HepG2 (cell line): ENCODE results near the gene P2RX6. TPM values are rescaled to one million over a fixed set of nuclear protein-coding genes. Genes with fewer than 3 reads are reported as not detected.

Source experiments
- ATAC-seq: fragments of 200-7000 bp; cut with Tn5 transposase; 3 replicates; pipeline ENCODE4 v1.9.1; 2020; ENCODE audit warnings: mild to moderate bottlenecking, moderate library complexity
- BruUV-seq: library from RNA; stranded (reverse); fragments of 400-500 nt; replicated peaks from 2 replicates; lab custom pipeline; 2021; lab: Mats Ljungman, UMichigan
- CTCF ChIA-PET: fragments of 300-600 bp; formaldehyde crosslinking; extraction: SDS; loops from one replicate; lab custom pipeline; 2021; ENCODE audit warnings: low total read pairs, inconsistent platforms, low intra/inter-chr PET ratio; lab: Yijun Ruan, JAX
- POLR2A ChIA-PET: fragments of 350-600 bp; sonication (Branson Sonifier 250); formaldehyde crosslinking; loops from one replicate; lab custom pipeline; 2020; ENCODE audit warnings: antibody characterized with exemption, inconsistent platforms; lab: Yijun Ruan, JAX
- DNase-seq: peaks from one replicate; pipeline ENCODE4 v3.0.0-alpha.2; 2015; ENCODE audit warnings: low spot score
- FAIRE-seq: peaks from 3 replicates; lab custom pipeline; 2011; peaks lifted over from hg19 to GRCh38; lab: Jason Lieb, UNC
- H2AFZ ChIP-seq: one replicate; pipeline ENCODE4 v1.6.1; 2011; ENCODE audit warnings: low read length, inconsistent platforms
- H3K27ac ChIP-seq: fragments of 300-600 bp; 3 replicates; pipeline ENCODE4 v1.8.0; 2011; ENCODE audit warnings: mixed run types, mild to moderate bottlenecking, mixed read lengths, low read length, inconsistent platforms; ENCODE audit not compliant: insufficient read depth; ENCODE audit errors: extremely low read length
- H3K27me3 ChIP-seq, 2 experiments: fragments of 200-600 bp in 1 of 2; 2 replicates in 1 of 2; 3 replicates in 1 of 2; pipeline versions ENCODE4 v1.6.0 to v1.8.0; 2011; ENCODE audit warnings: low read length in 2 of 2, mild to moderate bottlenecking in 2 of 2, moderate library complexity in 2 of 2, inconsistent platforms in 1 of 2; ENCODE audit not compliant: insufficient read depth in 2 of 2, control insufficient read depth in 1 of 2
- H3K36me3 ChIP-seq, 2 experiments: fragments of 200-600 bp in 1 of 2; replicated peaks in 1 of 2; 2 replicates in 1 of 2; 3 replicates in 1 of 2; pipeline versions ENCODE4 v1.5.1 to v1.8.0; 2011; ENCODE audit warnings: low read length in 2 of 2, inconsistent platforms in 1 of 2; ENCODE audit not compliant: insufficient read depth in 2 of 2, control insufficient read depth in 1 of 2
- H3K4me1 ChIP-seq: 2 replicates; pipeline ENCODE4 v1.5.1; 2012; ENCODE audit warnings: low read length, inconsistent platforms; ENCODE audit not compliant: insufficient read depth
- H3K4me2 ChIP-seq: 2 replicates; pipeline ENCODE4 v1.6.0; 2011; ENCODE audit warnings: low read depth, low read length, inconsistent platforms
- H3K4me3 ChIP-seq, 3 experiments: fragments of 200-600 bp in 1 of 3; sonication (generic), shearing (Covaris generic) in 1 of 3; replicated peaks in 1 of 3; 2 replicates each; pipeline ENCODE4 v1.5.1; 2011 to 2016; ENCODE audit warnings: low read length in 3 of 3, inconsistent platforms in 2 of 3, low read depth in 2 of 3, mild to moderate bottlenecking in 2 of 3, control low read depth in 1 of 3, mixed read lengths in 1 of 3; ENCODE audit not compliant: insufficient read depth in 1 of 3
- H3K79me2 ChIP-seq: one replicate; pipeline ENCODE4 v1.6.1; 2011; ENCODE audit warnings: low read length, inconsistent platforms; ENCODE audit not compliant: insufficient read depth
- H3K9ac ChIP-seq: 2 replicates; pipeline ENCODE4 v1.6.0; 2011; ENCODE audit warnings: mild to moderate bottlenecking, low read depth, low read length, inconsistent platforms; ENCODE audit not compliant: insufficient read depth
- H3K9me3 ChIP-seq: 2 replicates; pipeline ENCODE4 v1.5.1; 2012; ENCODE audit warnings: mild to moderate bottlenecking, low read length
- H4K20me1 ChIP-seq: 2 replicates; pipeline ENCODE4 v1.6.0; 2011; ENCODE audit warnings: inconsistent platforms, mild to moderate bottlenecking, low read length, moderate library complexity; ENCODE audit not compliant: insufficient read depth
- ARID4A ChIP-seq: sonication (generic); formaldehyde crosslinking; IDR thresholded peaks from 2 replicates; pipeline ENCODE4 v1.5.0; 2020; ENCODE audit warnings: mild to moderate bottlenecking, missing genetic modification reagents, borderline replicate concordance
- MAFK ChIP-seq, 2 experiments: IDR thresholded peaks in 1 of 2; conservative IDR thresholded peaks in 1 of 2; 2 replicates each; pipeline ENCODE4 v1.6.1; 2011; ENCODE audit warnings: improper control_type of control experiment in 2 of 2, low read length in 2 of 2
- MEF2D ChIP-seq: sonication (generic); formaldehyde crosslinking; IDR thresholded peaks from 2 replicates; pipeline ENCODE4 v1.5.1; 2020; ENCODE audit warnings: mild to moderate bottlenecking, missing genetic modification reagents
- SYNCRIP ChIP-seq: fragments of 200-400 bp; formaldehyde crosslinking; IDR thresholded peaks from 2 replicates; pipeline ENCODE4 v1.6.1; 2018; ENCODE audit warnings: mild to moderate bottlenecking, low read depth, low read length; ENCODE audit not compliant: insufficient read depth
- ZNF850 ChIP-seq: sonication (generic); formaldehyde crosslinking; conservative IDR thresholded peaks from 2 replicates; pipeline ENCODE4 v1.9.0; 2021; ENCODE audit warnings: mild to moderate bottlenecking, missing genetic modification reagents
- WGBS: methylation state at CpG from one replicate; pipeline ENCODE4 v1.1.6; 2017; ENCODE audit warnings: low lambda C conversion rate; 5-methylcytosine and 5-hydroxymethylcytosine counted together
- in situ Hi-C: cut with HindIII; loops from 2 replicates; pipeline ENCODE4 v1.10.0; 2017; ENCODE audit warnings: low pct_unique_long_range_greater_than_20kb; ENCODE audit not compliant: extremely low pct_ligation_motif_present
- intact Hi-C: fragments of 100-400 bp; cut with micrococcal nuclease; formaldehyde crosslinking; loops from one replicate; pipeline ENCODE4 v1.10.0; 2022; ENCODE audit not compliant: unreplicated experiment
- polyA plus RNA-seq, 8 experiments: library from polyadenylated mRNA; depleted of rRNA in 3 of 8; stranded (reverse) in 7 of 8; unstranded in 1 of 8; fragments of >200 nt; fragmentation: Illumina TruSeq in 4 of 8; extraction: Trizol in 4 of 8; gene quantifications; 2 replicates each; pipeline versions ENCODE4 v1.2.1 to v1.2.3, GENCODE V29; 2011 to 2016; ENCODE audit warnings: low read depth in 4 of 8, missing spikeins in 1 of 8, mixed read lengths in 1 of 8; ENCODE audit not compliant: insufficient read depth in 1 of 8
- total RNA-seq, 5 experiments: library from RNA; depleted of rRNA; stranded (reverse); fragments of >200 nt; fragmentation: Illumina TruSeq; extraction: Trizol; gene quantifications; 2 replicates each; pipeline ENCODE4 v1.2.3, GENCODE V29; 2016; ENCODE audit warnings: low read depth in 1 of 5
- TF ChIP-seq, protein P1 (sequence below): sonication (generic); formaldehyde crosslinking; IDR thresholded peaks from 2 replicates; pipeline ENCODE4 v1.4.0; 2020; ENCODE audit warnings: low read depth, mild to moderate bottlenecking, missing genetic modification reagents

The P2RX6 gene
- total and polyA plus RNA-seq, 2 of the 13 experiments (the other 11 are each of a cell fraction or from before 2014, with no cell fraction given), result 0.04 to 0.12 TPM

GRCh38 chr22:21018314-21018713, 3.3 kb downstream of the P2RX6 start:
- TF ChIP-seq MAFK (conservative IDR thresholded peaks at IDR 0.05 in 1 of 2, IDR thresholded peaks at IDR 0.05 in 1 of 2; ENCODE audit: low read length in 2 of 2) (no peak), ZNF850 (CRISPR knock-in tag) (no peak), SYNCRIP (no peak), MEF2D (no peak), ARID4A (no peak)
- TF ChIP-seq, protein P1, sequence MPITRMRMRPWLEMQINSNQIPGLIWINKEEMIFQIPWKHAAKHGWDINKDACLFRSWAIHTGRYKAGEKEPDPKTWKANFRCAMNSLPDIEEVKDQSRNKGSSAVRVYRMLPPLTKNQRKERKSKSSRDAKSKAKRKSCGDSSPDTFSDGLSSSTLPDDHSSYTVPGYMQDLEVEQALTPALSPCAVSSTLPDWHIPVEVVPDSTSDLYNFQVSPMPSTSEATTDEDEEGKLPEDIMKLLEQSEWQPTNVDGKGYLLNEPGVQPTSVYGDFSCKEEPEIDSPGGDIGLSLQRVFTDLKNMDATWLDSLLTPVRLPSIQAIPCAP (CRISPR knock-in tag), result no peak
- TF ChIP-seq, all 625 proteins: peak for 0
- no TSS peak for BruUV-seq

More at GRCh38 chr22:21018314-21018713, 3.3 kb downstream of the P2RX6 start:
- no peaks in the 10 kb centered on the region for H3K9me3 ChIP-seq
- no peak overlapping the region for H2AFZ ChIP-seq
- peaks cover 55% of the 10 kb centered on the region for H3K4me1 ChIP-seq
- ChIA-PET CTCF (no interaction called here), POLR2A (no interaction called here)
- H3K79me2 ChIP-seq, result no peaks in the 10 kb centered on the region
- FAIRE-seq, result no peak
- in situ Hi-C loops, result no loop called here
- H3K4me3 ChIP-seq, result no peak overlapping the region
- no peak for DNase-seq
- intact Hi-C loops, result no loop called here
- H3K27ac ChIP-seq, result no peak overlapping the region
- H4K20me1 ChIP-seq, result no peaks in the 10 kb centered on the region
- H3K36me3 ChIP-seq, result no peaks in the 10 kb centered on the region
- no peak for ATAC-seq
- no peak overlapping the region for H3K4me2 ChIP-seq
- peaks cover 0 to 17% of the 10 kb centered on the region in 2 experiments; a peak in 4 of 5 replicates for H3K27me3 ChIP-seq
- 32% methylated on average over 4 of the region's 4 CpGs for WGBS
- H3K9ac ChIP-seq, result no peak overlapping the region
